RWPE1 (cell line): ENCODE measurements around the gene WDR70.

Experiments used
- CTCF ChIA-PET: fragments of 350-600 bp; sonication (Branson Sonifier 250); formaldehyde crosslinking; extraction: SDS; loops from one replicate; lab custom pipeline; 2021; lab: Yijun Ruan, JAX
- POLR2A ChIA-PET: fragments of 400-600 bp; formaldehyde crosslinking; extraction: SDS; loops from one replicate; lab custom pipeline; 2020; ENCODE audit warnings: antibody characterized with exemption; ENCODE audit not compliant: low non-redundant PET; lab: Yijun Ruan, JAX
- DNase-seq: peaks from one replicate; pipeline ENCODE4 v3.0.0; 2012; ENCODE audit warnings: low spot score
- H3K27ac ChIP-seq: fragments of 450-650 bp; 2 replicates; pipeline ENCODE4 v1.5.1; 2017
- CTCF ChIP-seq: fragments of 450-650 bp; conservative IDR thresholded peaks from 2 replicates; pipeline ENCODE4 v1.5.1; 2017; ENCODE audit warnings: low read depth, mild to moderate bottlenecking

WDR70 gene

GRCh38 chr5:37709020-37709419 lies 329.9 kb downstream of the WDR70 start:
- CTCF ChIA-PET: interaction anchor here (0.5 kb wide), 1 partner anchor 11 kb away, joined by 3 read pairs; no protein-coding TSS in a partner anchor

GRCh38 chr5:37710965-37711364 lies 331.8 kb downstream of the WDR70 start:
- no peak overlapping the region for H3K27ac ChIP-seq
- POLR2A ChIA-PET: no interaction called here
- CTCF ChIA-PET: no interaction called here
- no peak for TF ChIP-seq CTCF
- DNase-seq: no peak

More at GRCh38 chr5:37709020-37709419, 329.9 kb downstream of the WDR70 start:
- TF ChIP-seq CTCF: no peak
- no peak overlapping the region for H3K27ac ChIP-seq
- DNase-seq: no peak
- POLR2A ChIA-PET: no interaction called here

GRCh38 chr5:37712750-37713149 lies 333.6 kb downstream of the WDR70 start:
- POLR2A ChIA-PET: no interaction called here
- CTCF ChIA-PET: interaction anchor here (0.7 kb wide), 1 partner anchor 1739 kb away, joined by 6 read pairs; no protein-coding TSS in a partner anchor
- no peak for TF ChIP-seq CTCF
- DNase-seq: no peak
- H3K27ac ChIP-seq: no peak overlapping the region

- no peak for TF ChIP-seq CTCF
- H3K27ac ChIP-seq: no peak overlapping the region
- POLR2A ChIA-PET: no interaction called here
- DNase-seq: no peak
- CTCF ChIA-PET: no interaction called here
These were observed 335.6 kb downstream of the WDR70 start for GRCh38 chr5:37714756-37715155.

GRCh38 chr5:37715361-37715760 lies 336.2 kb downstream of the WDR70 start:
- H3K27ac ChIP-seq: no peak overlapping the region
- POLR2A ChIA-PET: no interaction called here
- CTCF ChIA-PET: interaction anchor here (0.7 kb wide), 1 partner anchor 12 kb away, joined by 3 read pairs; no protein-coding TSS in a partner anchor
- TF ChIP-seq CTCF: no peak
- no peak for DNase-seq

GRCh38 chr5:37715992-37716391 lies 336.9 kb downstream of the WDR70 start:
- H3K27ac ChIP-seq: no peak overlapping the region
- CTCF ChIA-PET: interaction anchor here (0.7 kb wide), 1 partner anchor 11 kb away, joined by 3 read pairs; no protein-coding TSS in a partner anchor
- POLR2A ChIA-PET: no interaction called here
- no peak for TF ChIP-seq CTCF
- DNase-seq: no peak

- POLR2A ChIA-PET: no interaction called here
- CTCF ChIA-PET: no interaction called here
- DNase-seq: no peak
- H3K27ac ChIP-seq: no peak overlapping the region
- TF ChIP-seq CTCF: no peak
These were observed 337.3 kb downstream of the WDR70 start for GRCh38 chr5:37716405-37716804.
